ENCODE data around the gene RBM26. TPM values are rescaled to one million over a fixed set of nuclear protein-coding genes. Genes with fewer than 3 reads are reported as not detected.

RBM26 gene
- total and polyA plus RNA-seq, 2 experiments from 2014 or later = 46.0 to 69.3 TPM

DNA sequence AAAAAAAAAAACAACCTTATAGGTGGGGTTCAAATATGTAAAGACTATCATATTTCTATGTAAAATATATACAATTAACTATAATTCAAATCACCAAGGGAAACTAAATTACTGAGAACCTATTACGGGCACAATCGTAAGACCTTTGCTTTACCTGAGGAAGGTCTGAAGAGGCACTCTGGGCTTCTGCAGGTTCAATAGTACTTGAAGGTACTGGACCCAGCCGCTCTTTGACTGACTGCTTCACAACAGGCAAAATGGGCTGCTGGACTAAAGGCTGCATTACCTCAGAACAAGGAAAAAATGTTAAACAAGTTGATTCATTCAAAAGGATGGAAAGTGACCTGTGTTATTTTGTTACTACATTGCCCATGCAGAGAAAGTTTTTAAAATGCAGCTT lies 51.8 kb downstream of the RBM26 start:
- Histone ChIP-seq H3K27ac (ENCODE audit: low read depth) (no peak overlapping the region), H4K20me1 (replicated peaks; ENCODE audit: insufficient read depth) (0 out of 2 replicates have a peak, but pooled peaks cover 4% of the 10 kb centered on the region), H3F3A (replicated peaks; ENCODE audit: low read depth) (no peaks in the 10 kb centered on the region), H3K4me3 (no peak overlapping the region), H2AFZ (no peak overlapping the region), H3K4me2 (no peak overlapping the region), H3K27me3 (ENCODE audit: insufficient read depth) (no peaks in the 10 kb centered on the region), H3K36me3 (ENCODE audit: insufficient read depth) (peaks cover 21% of the 10 kb centered on the region; the same call in 1 of the 2 replicates), H3K9me2 (ENCODE audit: insufficient read depth) (no peaks in the 10 kb centered on the region), H3K4me1 (ENCODE audit: insufficient read depth) (no peaks in the 10 kb centered on the region), H3K79me2 (replicated peaks; ENCODE audit: insufficient read depth) (no peaks in the 10 kb centered on the region)
- Mint-ChIP-seq H3K4me1 (peaks cover 4% of the 10 kb centered on the region; the same call in 1 of the 3 replicates), H3K9me3 (no peaks in the 10 kb centered on the region), H3K27me3 (ENCODE audit: insufficient read depth, low read depth, poor library complexity) (peaks cover 2% of the 10 kb centered on the region), H3K4me3 (no peak overlapping the region), H3K27ac (no peak overlapping the region), H3K36me3 (ENCODE audit: low read depth) (peaks cover 63% of the 10 kb centered on the region)
- ATAC-seq = no peak
- no peak for TF ChIP-seq CREB1 (CRISPR knock-in tag; IDR thresholded peaks at IDR 0.05; ENCODE audit: low read depth)
- TF ChIP-seq EZH2phosphoT487 (IDR thresholded peaks at IDR 0.05; ENCODE audit: unreplicated experiment) = no peak
- TF ChIP-seq, protein P1, sequence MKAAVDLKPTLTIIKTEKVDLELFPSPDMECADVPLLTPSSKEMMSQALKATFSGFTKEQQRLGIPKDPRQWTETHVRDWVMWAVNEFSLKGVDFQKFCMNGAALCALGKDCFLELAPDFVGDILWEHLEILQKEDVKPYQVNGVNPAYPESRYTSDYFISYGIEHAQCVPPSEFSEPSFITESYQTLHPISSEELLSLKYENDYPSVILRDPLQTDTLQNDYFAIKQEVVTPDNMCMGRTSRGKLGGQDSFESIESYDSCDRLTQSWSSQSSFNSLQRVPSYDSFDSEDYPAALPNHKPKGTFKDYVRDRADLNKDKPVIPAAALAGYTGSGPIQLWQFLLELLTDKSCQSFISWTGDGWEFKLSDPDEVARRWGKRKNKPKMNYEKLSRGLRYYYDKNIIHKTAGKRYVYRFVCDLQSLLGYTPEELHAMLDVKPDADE (IDR thresholded peaks at IDR 0.05) = no peak
- TF ChIP-seq, protein P2, sequence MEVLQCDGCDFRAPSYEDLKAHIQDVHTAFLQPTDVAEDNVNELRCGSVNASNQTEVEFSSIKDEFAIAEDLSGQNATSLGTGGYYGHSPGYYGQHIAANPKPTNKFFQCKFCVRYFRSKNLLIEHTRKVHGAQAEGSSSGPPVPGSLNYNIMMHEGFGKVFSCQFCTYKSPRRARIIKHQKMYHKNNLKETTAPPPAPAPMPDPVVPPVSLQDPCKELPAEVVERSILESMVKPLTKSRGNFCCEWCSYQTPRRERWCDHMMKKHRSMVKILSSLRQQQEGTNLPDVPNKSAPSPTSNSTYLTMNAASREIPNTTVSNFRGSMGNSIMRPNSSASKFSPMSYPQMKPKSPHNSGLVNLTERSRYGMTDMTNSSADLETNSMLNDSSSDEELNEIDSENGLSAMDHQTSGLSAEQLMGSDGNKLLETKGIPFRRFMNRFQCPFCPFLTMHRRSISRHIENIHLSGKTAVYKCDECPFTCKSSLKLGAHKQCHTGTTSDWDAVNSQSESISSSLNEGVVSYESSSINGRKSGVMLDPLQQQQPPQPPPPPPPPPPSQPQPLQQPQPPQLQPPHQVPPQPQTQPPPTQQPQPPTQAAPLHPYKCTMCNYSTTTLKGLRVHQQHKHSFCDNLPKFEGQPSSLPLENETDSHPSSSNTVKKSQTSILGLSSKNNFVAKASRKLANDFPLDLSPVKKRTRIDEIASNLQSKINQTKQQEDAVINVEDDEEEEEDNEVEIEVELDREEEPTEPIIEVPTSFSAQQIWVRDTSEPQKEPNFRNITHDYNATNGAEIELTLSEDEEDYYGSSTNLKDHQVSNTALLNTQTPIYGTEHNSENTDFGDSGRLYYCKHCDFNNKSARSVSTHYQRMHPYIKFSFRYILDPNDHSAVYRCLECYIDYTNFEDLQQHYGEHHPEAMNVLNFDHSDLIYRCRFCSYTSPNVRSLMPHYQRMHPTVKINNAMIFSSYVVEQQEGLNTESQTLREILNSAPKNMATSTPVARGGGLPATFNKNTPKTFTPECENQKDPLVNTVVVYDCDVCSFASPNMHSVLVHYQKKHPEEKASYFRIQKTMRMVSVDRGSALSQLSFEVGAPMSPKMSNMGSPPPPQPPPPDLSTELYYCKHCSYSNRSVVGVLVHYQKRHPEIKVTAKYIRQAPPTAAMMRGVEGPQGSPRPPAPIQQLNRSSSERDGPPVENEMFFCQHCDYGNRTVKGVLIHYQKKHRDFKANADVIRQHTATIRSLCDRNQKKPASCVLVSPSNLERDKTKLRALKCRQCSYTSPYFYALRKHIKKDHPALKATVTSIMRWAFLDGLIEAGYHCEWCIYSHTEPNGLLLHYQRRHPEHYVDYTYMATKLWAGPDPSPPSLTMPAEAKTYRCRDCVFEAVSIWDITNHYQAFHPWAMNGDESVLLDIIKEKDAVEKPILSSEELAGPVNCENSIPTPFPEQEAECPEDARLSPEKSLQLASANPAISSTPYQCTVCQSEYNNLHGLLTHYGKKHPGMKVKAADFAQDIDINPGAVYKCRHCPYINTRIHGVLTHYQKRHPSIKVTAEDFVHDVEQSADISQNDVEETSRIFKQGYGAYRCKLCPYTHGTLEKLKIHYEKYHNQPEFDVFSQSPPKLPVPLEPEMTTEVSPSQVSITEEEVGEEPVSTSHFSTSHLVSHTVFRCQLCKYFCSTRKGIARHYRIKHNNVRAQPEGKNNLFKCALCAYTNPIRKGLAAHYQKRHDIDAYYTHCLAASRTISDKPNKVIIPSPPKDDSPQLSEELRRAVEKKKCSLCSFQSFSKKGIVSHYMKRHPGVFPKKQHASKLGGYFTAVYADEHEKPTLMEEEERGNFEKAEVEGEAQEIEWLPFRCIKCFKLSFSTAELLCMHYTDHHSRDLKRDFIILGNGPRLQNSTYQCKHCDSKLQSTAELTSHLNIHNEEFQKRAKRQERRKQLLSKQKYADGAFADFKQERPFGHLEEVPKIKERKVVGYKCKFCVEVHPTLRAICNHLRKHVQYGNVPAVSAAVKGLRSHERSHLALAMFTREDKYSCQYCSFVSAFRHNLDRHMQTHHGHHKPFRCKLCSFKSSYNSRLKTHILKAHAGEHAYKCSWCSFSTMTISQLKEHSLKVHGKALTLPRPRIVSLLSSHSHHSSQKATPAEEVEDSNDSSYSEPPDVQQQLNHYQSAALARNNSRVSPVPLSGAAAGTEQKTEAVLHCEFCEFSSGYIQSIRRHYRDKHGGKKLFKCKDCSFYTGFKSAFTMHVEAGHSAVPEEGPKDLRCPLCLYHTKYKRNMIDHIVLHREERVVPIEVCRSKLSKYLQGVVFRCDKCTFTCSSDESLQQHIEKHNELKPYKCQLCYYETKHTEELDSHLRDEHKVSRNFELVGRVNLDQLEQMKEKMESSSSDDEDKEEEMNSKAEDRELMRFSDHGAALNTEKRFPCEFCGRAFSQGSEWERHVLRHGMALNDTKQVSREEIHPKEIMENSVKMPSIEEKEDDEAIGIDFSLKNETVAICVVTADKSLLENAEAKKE (CRISPR knock-in tag; IDR thresholded peaks at IDR 0.05) = no peak
- no peak for TF ChIP-seq JUNB (IDR thresholded peaks at IDR 0.05; ENCODE audit: unreplicated experiment)
- TF ChIP-seq ZNF331 (CRISPR knock-in tag; IDR thresholded peaks at IDR 0.05; ENCODE audit: low read depth) = no peak
- TF ChIP-seq, protein P3, sequence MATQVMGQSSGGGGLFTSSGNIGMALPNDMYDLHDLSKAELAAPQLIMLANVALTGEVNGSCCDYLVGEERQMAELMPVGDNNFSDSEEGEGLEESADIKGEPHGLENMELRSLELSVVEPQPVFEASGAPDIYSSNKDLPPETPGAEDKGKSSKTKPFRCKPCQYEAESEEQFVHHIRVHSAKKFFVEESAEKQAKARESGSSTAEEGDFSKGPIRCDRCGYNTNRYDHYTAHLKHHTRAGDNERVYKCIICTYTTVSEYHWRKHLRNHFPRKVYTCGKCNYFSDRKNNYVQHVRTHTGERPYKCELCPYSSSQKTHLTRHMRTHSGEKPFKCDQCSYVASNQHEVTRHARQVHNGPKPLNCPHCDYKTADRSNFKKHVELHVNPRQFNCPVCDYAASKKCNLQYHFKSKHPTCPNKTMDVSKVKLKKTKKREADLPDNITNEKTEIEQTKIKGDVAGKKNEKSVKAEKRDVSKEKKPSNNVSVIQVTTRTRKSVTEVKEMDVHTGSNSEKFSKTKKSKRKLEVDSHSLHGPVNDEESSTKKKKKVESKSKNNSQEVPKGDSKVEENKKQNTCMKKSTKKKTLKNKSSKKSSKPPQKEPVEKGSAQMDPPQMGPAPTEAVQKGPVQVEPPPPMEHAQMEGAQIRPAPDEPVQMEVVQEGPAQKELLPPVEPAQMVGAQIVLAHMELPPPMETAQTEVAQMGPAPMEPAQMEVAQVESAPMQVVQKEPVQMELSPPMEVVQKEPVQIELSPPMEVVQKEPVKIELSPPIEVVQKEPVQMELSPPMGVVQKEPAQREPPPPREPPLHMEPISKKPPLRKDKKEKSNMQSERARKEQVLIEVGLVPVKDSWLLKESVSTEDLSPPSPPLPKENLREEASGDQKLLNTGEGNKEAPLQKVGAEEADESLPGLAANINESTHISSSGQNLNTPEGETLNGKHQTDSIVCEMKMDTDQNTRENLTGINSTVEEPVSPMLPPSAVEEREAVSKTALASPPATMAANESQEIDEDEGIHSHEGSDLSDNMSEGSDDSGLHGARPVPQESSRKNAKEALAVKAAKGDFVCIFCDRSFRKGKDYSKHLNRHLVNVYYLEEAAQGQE (IDR thresholded peaks at IDR 0.05; ENCODE audit: unreplicated experiment) = no peak
- no peak for TF ChIP-seq POLR2AphosphoS5 (IDR thresholded peaks at IDR 0.05; ENCODE audit: low read depth)
- TF ChIP-seq ZNF114 (CRISPR knock-in tag; IDR thresholded peaks at IDR 0.05) = no peak
- TF ChIP-seq EZH2 (IDR thresholded peaks at IDR 0.05; ENCODE audit: low read depth, unreplicated experiment) = no peak
- TF ChIP-seq NANOG (IDR thresholded peaks at IDR 0.05; ENCODE audit: borderline replicate concordance) = no peak
- no peak for TF ChIP-seq STAT1 (IDR thresholded peaks at IDR 0.05; ENCODE audit: unreplicated experiment)
- TF ChIP-seq, protein P4, sequence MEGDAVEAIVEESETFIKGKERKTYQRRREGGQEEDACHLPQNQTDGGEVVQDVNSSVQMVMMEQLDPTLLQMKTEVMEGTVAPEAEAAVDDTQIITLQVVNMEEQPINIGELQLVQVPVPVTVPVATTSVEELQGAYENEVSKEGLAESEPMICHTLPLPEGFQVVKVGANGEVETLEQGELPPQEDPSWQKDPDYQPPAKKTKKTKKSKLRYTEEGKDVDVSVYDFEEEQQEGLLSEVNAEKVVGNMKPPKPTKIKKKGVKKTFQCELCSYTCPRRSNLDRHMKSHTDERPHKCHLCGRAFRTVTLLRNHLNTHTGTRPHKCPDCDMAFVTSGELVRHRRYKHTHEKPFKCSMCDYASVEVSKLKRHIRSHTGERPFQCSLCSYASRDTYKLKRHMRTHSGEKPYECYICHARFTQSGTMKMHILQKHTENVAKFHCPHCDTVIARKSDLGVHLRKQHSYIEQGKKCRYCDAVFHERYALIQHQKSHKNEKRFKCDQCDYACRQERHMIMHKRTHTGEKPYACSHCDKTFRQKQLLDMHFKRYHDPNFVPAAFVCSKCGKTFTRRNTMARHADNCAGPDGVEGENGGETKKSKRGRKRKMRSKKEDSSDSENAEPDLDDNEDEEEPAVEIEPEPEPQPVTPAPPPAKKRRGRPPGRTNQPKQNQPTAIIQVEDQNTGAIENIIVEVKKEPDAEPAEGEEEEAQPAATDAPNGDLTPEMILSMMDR (conservative IDR thresholded peaks at IDR 0.05; ENCODE audit: low read depth in 2 of 2) = no peak
- DNase-seq (ENCODE audit: low spot score) = no peak

Data from GM23338 (cell line).